GM18858 (cell line): ENCODE measurements around the gene KRTAP4-7.
"Not testable (repeated sequence)": the region's sequence is repeated elsewhere in the genome, so short reads cannot be mapped to it uniquely, and the experiment has no call there.

Experiments used
- ATAC-seq: cut with Tn5 transposase; IDR thresholded peaks from one replicate; pipeline ENCODE4 v1.9.1; 2021; ENCODE audit not compliant: unreplicated experiment

Gene KRTAP4-7

GRCh38 chr17:41065016-41065689 is 18.8 kb upstream of the KRTAP4-7 start:
- ATAC-seq: not testable (repeated sequence)

- ATAC-seq: no peak
These were observed 17.9 kb upstream of the KRTAP4-7 start, which contains the start of gene KRTAP2-4 for GRCh38 chr17:41065829-41066624. KRTAP2-4 (minus strand) TSS chr17:41065879; CDS start chr17:41065845, 34 bp downstream.

- ATAC-seq: no peak
These were observed 16.7 kb upstream of the KRTAP4-7 start for GRCh38 chr17:41067281-41067680.

GRCh38 chr17:41069031-41069430 is 14.9 kb upstream of the KRTAP4-7 start:
- no peak for ATAC-seq

- no peak for ATAC-seq
These were observed 12.2 kb upstream of the KRTAP4-7 start for GRCh38 chr17:41071606-41072360.

GRCh38 chr17:41073676-41074075 is 10.3 kb upstream of the KRTAP4-7 start:
- no peak for ATAC-seq

- no peak for ATAC-seq
These were observed 7.2 kb upstream of the KRTAP4-7 start for GRCh38 chr17:41076788-41077187.

GRCh38 chr17:41082626-41083025 is 1.3 kb upstream of the KRTAP4-7 start:
- no peak for ATAC-seq

- not testable (repeated sequence) for ATAC-seq
These were observed 523 bp upstream of the KRTAP4-7 start for GRCh38 chr17:41083427-41083826.

GRCh38 chr17:41088760-41089352 is 4.9 kb downstream of the KRTAP4-7 start:
- not testable (repeated sequence) for ATAC-seq

- ATAC-seq: no peak
These were observed 12.1 kb downstream of the KRTAP4-7 start for GRCh38 chr17:41096055-41096454.

- ATAC-seq: no peak
These were observed 14.1 kb downstream of the KRTAP4-7 start, which contains the start of gene KRTAP4-8 for GRCh38 chr17:41098042-41098441. KRTAP4-8 (minus strand) TSS chr17:41098142; CDS start chr17:41098084, 58 bp downstream.

- no peak for ATAC-seq
These were observed 14.5 kb downstream of the KRTAP4-7 start for GRCh38 chr17:41098481-41098880.

- ATAC-seq: not testable (repeated sequence)
These were observed 15.9 kb downstream of the KRTAP4-7 start for GRCh38 chr17:41099682-41100480.

- no peak for ATAC-seq
These were observed 17.8 kb downstream of the KRTAP4-7 start, which contains the start of gene KRTAP4-16 for GRCh38 chr17:41101586-41102259. KRTAP4-16 (minus strand) TSS chr17:41102209; CDS start chr17:41102209, 0 bp downstream.

GRCh38 chr17:41103896-41104295 is 19.9 kb downstream of the KRTAP4-7 start:
- no peak for ATAC-seq

GRCh38 chr17:41104386-41105038 is 20.6 kb downstream of the KRTAP4-7 start:
- ATAC-seq: not testable (repeated sequence)

GRCh38 chr17:41105347-41105746 is 21.4 kb downstream of the KRTAP4-7 start, which contains the start of gene KRTAP4-9:
KRTAP4-9 (plus strand) TSS chr17:41105389; CDS start chr17:41105389, 0 bp downstream.
- ATAC-seq: not testable (repeated sequence)
